AG04450 (cell line): ENCODE results near the gene COL23A1. TPM values are rescaled to one million over a fixed set of nuclear protein-coding genes. Genes with fewer than 3 reads are reported as not detected.

ENCODE experiments used
- CTCF ChIA-PET: fragments of 300-600, 350-600 bp; formaldehyde crosslinking; extraction: SDS; loops from one replicate; lab custom pipeline; 2022; ENCODE audit warnings: antibody characterized with exemption, inconsistent platforms; lab: Charles Lee
- POLR2A ChIA-PET: fragments of 350-600 bp; formaldehyde crosslinking; extraction: SDS; loops from one replicate; lab custom pipeline; 2021; ENCODE audit warnings: antibody characterized with exemption, inconsistent platforms; lab: Yijun Ruan, JAX
- DNase-seq: peaks from one replicate; pipeline ENCODE4 v3.0.0-alpha.2; 2011; ENCODE audit warnings: low read depth, low spot score
- H3K27ac ChIP-seq: one replicate; pipeline ENCODE4 v1.5.1; 2012; ENCODE audit warnings: low read depth, low read length, control low read depth
- H3K27me3 ChIP-seq: one replicate; pipeline ENCODE4 v1.6.0; 2012; ENCODE audit warnings: low read length; ENCODE audit not compliant: control insufficient read depth, insufficient read depth
- H3K4me3 ChIP-seq: 2 replicates; pipeline ENCODE4 v1.5.1; 2011; ENCODE audit warnings: mild to moderate bottlenecking, low read depth, low read length, control low read depth
- H3K9me3 ChIP-seq: 2 replicates; pipeline ENCODE4 v1.5.1; 2012; ENCODE audit warnings: low read length; ENCODE audit not compliant: control insufficient read depth, insufficient read depth
- polyA plus RNA-seq: library from polyadenylated mRNA; depleted of rRNA; stranded (reverse); fragments of >200 nt; gene quantifications from 2 replicates; pipeline ENCODE4 v1.2.3, GENCODE V29; 2011
- TF ChIP-seq, protein P1 (sequence below): IDR thresholded peaks from 2 replicates; pipeline ENCODE4 v1.5.1; 2011; ENCODE audit warnings: low read depth, low read length, control low read depth, inconsistent platforms

Gene COL23A1
- polyA plus RNA-seq, 1 experiment = not detected

DNA sequence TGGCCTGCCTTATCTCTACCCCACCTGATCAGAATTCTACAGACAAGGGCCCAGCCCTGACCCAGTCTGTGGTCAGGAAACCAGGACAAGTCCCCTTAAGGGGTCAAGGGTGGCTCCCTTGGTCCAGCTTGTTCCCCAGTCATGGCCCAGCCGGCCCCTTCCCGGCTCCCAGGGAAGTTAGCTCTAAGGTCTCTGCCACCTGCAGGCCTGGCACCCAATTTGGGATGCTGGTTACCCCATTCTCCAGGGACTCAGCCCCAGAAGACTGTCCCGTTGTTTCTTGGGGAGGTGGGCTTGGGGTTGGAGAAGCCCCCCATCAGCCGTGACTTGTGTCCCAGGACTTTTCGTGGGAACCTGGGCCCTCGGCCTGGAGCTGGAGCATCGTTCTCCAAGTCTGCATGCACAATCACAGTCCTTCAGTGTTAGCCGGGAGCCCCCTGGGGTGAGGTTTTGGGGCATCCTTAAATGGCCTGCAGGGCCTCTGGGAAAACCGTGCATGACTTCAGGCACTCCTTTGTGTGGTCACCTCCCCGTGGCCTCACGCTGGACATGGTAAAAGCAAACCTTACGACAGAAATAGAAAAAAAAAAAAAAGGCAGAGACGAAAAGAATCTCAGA lies 206.8 kb downstream of the COL23A1 start:
- Histone ChIP-seq H3K27ac (no peak overlapping the region), H3K9me3 (peaks cover 54% of the 10 kb centered on the region), H3K27me3 (no peaks in the 10 kb centered on the region), H3K4me3 (no peak overlapping the region)
- no peak for DNase-seq
- CTCF ChIA-PET = no interaction called here
- POLR2A ChIA-PET = no interaction called here
- TF ChIP-seq, protein P1, sequence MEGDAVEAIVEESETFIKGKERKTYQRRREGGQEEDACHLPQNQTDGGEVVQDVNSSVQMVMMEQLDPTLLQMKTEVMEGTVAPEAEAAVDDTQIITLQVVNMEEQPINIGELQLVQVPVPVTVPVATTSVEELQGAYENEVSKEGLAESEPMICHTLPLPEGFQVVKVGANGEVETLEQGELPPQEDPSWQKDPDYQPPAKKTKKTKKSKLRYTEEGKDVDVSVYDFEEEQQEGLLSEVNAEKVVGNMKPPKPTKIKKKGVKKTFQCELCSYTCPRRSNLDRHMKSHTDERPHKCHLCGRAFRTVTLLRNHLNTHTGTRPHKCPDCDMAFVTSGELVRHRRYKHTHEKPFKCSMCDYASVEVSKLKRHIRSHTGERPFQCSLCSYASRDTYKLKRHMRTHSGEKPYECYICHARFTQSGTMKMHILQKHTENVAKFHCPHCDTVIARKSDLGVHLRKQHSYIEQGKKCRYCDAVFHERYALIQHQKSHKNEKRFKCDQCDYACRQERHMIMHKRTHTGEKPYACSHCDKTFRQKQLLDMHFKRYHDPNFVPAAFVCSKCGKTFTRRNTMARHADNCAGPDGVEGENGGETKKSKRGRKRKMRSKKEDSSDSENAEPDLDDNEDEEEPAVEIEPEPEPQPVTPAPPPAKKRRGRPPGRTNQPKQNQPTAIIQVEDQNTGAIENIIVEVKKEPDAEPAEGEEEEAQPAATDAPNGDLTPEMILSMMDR = no peak

DNA sequence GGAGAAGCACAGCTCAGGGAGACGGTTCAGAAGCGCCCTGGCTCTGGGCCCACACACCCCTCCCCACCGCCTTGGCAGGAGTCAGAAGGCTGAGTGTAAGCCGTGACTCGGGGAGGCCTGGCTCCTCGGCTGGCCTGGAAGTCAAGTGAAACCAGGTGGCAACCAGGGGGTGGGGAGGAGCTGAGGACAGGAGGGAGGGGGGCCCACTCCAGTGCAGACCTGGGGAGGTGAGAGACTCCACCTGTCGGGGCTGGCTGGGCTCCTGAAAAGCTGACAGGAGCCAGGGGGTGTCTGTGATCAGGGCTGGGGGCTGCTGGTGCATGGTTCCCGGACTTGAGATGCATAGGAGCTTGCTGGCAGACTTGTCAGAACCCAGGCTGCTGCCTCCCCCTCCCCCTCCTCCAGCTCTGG lies 207.4 kb downstream of the COL23A1 start:
- Histone ChIP-seq H3K27me3 (no peaks in the 10 kb centered on the region), H3K4me3 (no peak overlapping the region), H3K27ac (no peak overlapping the region), H3K9me3 (peaks cover 57% of the 10 kb centered on the region)
- ChIA-PET CTCF (no interaction called here), POLR2A (no interaction called here)
- TF ChIP-seq, protein P1 = no peak
- DNase-seq = no peak

DNA sequence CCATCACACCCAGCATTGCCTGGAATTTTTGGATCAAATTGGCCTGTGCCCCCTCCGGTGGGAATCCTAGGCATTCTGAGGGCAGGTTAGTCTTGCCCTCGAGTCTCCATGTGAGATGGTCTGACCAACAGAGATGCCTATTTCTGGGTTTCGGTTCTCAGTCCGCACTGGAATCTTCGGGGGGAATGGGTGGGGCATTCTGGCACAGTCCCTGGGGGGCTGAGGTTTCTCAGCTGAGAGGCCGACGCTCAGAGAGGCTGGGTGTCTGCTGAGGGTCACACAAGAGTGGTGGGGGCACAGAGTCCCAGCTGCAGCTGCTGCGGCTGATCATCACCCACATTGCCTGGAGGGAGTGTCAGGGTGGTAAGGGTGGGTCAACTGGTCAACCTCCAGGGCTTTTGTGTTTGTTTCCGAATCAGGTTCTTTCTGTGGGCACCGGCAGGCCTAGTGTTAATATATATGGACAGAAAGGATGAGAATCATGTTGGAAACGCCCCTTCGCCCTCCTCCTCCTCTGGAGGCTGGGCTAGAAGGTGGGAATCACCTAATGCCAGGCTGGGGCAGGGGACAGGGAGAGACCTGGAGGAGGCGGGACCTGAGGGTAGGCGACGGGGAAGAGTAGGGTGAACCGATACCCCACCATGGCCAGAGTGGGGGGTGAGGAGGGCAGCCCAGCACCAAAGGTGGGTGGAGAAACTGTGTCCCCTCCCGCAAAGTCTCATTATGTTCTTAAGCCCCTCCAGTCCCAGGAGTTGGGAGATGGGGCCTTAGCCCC lies 208.1 kb downstream of the COL23A1 start:
- no peak for DNase-seq
- CTCF ChIA-PET = no interaction called here
- TF ChIP-seq, protein P1 = no peak
- POLR2A ChIA-PET = no interaction called here
- peaks cover 59% of the 10 kb centered on the region for H3K9me3 ChIP-seq
- H3K27me3 ChIP-seq = no peaks in the 10 kb centered on the region
- no peak overlapping the region for H3K4me3 ChIP-seq
- H3K27ac ChIP-seq = no peak overlapping the region

DNA sequence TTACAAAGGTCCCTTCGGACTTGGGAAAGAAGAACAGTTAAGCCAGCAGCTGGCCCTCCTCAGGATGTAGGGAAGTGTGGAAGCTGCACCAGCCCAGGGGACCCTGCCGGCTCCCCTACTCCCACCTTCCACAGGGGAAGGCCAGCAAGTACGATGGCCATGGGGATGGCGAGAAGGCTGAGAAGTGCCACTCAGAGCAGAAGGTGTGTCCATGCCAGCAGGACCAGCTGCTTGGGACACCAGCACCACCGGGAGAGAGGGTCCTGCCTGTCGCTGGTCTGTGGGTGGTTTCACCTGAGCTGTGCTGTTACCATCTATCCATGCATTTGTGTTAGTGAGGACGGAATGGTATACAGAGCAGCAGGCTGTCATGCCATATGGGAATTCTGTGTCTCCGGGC lies 209.0 kb downstream of the COL23A1 start:
- DNase-seq = no peak
- ChIA-PET CTCF (no interaction called here), POLR2A (no interaction called here)
- H3K27me3 ChIP-seq = no peaks in the 10 kb centered on the region
- H3K9me3 ChIP-seq = peaks cover 59% of the 10 kb centered on the region
- H3K4me3 ChIP-seq = no peak overlapping the region
- TF ChIP-seq, protein P1 = no peak
- H3K27ac ChIP-seq = no peak overlapping the region

DNA sequence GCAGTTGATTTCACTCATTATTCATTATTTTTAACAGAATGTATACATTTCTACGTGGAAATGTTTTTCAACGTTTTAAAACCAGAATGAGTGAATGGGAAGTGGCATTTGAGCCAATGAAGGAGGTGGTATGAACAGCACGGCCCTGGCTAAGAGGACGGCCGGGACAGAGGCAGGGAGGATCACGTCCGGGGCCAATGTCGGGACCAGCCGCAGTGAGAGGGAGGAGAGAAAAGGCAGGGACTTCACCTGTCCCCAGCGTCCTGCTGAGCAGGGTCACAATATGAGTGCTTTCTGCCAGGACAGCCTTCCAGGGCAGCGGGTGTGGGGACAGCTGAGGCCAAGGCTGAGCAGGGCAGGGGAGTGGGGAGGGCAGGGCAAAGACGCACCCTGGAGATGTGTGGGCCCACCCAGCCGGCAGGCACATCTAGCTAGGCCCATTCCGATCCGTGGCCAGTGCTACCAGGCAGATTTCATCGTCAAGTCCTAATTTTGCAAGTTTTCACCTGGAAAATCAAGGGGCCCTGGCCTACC lies 209.6 kb downstream of the COL23A1 start:
- no peak overlapping the region for H3K27ac ChIP-seq
- H3K9me3 ChIP-seq = peaks cover 59% of the 10 kb centered on the region
- CTCF ChIA-PET = no interaction called here
- H3K4me3 ChIP-seq = no peak overlapping the region
- no peaks in the 10 kb centered on the region for H3K27me3 ChIP-seq
- DNase-seq = no peak
- POLR2A ChIA-PET = no interaction called here
- TF ChIP-seq, protein P1 = no peak
